ENCODE data around the gene UGT1A4.

Gene UGT1A4

DNA sequence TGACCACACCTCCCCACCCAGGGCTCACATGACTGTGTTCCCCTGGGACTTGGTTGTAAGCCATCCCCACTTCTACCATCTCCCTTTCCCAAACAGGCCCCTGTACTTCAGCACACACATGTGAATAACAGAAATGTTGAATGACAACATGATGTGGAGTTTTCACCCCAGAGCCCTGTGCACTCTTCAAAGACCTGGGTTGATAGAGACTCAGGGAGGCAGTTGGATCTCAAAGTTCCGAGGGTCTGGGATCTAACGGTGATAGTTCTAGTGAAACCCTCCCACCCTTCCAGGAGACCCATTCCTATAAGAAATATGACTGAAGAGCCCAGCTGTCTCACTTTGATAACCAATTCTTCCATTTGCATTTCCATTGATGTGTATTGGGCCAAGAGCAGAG is 59.5 kb downstream of the UGT1A4 start, which contains the start of gene MROH2A:
TSS of gene MROH2A (plus strand) at position 301 of the 400 bp plus-strand sequence. CDS start 1,029 bp downstream, outside the sequence.
- H3K4me3 Mint-ChIP-seq: no peak within 1 kb of the TSS
- peaks cover 65% of the 10 kb centered on the region for H3K27me3 Mint-ChIP-seq
- H3K9me3 Mint-ChIP-seq: peaks cover 10% of the 10 kb centered on the region
- no peaks in the 10 kb centered on the region for H3K4me1 Mint-ChIP-seq
- no peak for ATAC-seq
- H3K27ac Mint-ChIP-seq: no peak within 1 kb of the TSS
- peaks cover 10% of the 10 kb centered on the region for H3K36me3 Mint-ChIP-seq

GRCh38 chr2:233779722-233780121 is 61.2 kb downstream of the UGT1A4 start:
- Mint-ChIP-seq H3K4me3 (no peak overlapping the region), H3K4me1 (no peaks in the 10 kb centered on the region), H3K27ac (no peak overlapping the region), H3K36me3 (peaks cover 10% of the 10 kb centered on the region), H3K27me3 (peaks cover 76% of the 10 kb centered on the region), H3K9me3 (peaks cover 10% of the 10 kb centered on the region)
- peak; percentile 54 for ATAC-seq

- Mint-ChIP-seq H3K9me3 (peaks cover 12% of the 10 kb centered on the region), H3K36me3 (peaks cover 6% of the 10 kb centered on the region), H3K27ac (no peak overlapping the region), H3K4me1 (no peaks in the 10 kb centered on the region), H3K4me3 (no peak overlapping the region), H3K27me3 (peaks cover 74% of the 10 kb centered on the region)
- ATAC-seq: no peak
Measured at GRCh38 chr2:233780771-233781170, 62.2 kb downstream of the UGT1A4 start.

GRCh38 chr2:233789554-233789953 is 71.0 kb downstream of the UGT1A4 start:
- Mint-ChIP-seq H3K9me3 (peaks cover 13% of the 10 kb centered on the region), H3K4me3 (no peak overlapping the region), H3K36me3 (no peaks in the 10 kb centered on the region), H3K4me1 (no peaks in the 10 kb centered on the region), H3K27me3 (peaks cover 75% of the 10 kb centered on the region), H3K27ac (no peak overlapping the region)
- no peak for ATAC-seq

DNA sequence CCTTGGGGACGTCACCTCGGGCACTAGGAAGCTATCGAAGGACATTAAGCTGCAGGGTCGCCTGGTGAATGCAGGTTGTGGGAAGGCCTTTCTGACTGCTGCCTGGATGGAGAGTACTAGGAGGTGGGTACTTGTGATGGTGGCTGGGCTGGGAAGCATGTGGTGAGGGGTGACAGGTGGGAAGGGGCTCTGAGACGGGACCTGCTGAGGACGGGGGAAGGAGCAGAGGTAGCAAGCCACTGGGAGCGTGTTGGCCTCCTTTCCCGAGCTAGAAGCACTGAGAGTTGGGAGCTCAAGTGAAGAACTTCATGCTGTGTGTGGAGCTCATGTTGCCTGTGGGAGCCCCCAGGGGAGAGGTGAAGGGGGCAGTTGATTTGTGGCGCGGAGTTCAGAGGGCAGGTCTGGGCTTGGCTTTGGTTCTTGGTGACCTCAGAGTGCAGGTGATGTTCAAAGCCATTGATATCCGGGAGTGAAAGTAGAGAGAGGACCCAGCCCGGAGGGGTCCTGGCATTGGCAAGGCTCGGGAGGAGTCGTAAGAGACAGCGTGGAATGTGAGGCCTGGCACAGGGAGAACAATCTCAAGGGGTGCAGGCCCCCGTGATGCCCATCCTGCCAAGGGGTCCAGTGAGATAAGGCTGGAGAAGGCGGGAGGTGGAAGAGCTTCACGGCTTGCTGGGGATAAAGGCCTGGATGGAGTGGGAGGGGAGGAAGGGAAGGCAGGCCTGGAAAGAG is 72.8 kb downstream of the UGT1A4 start:
- Mint-ChIP-seq H3K9me3 (peaks cover 4% of the 10 kb centered on the region), H3K27me3 (peaks cover 68% of the 10 kb centered on the region), H3K36me3 (no peaks in the 10 kb centered on the region), H3K4me3 (no peak overlapping the region), H3K27ac (no peak overlapping the region), H3K4me1 (no peaks in the 10 kb centered on the region)
- peak; percentile 31 for ATAC-seq

DNA sequence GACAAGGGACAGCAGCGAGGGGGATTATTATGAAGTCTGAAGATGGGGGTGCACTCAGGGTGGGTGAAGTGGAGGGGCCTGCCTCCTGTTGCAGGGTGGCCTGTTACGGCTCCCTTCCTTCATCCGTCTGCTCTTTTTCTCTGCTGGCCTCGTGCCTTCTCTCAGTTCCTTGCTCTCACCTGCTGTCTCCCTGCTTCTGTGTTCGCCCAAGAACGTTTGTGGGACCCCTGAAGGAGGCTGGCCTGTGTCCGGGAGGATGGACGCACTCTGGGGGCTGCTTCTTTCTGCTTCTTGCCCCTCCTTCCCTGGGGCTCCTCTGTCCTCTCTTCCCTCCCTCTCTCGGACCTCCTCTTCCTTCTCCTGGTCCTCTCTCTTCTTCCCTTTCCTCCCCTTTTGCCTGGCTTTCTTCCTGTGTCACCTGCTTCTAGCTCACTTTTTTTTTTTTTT is 73.4 kb downstream of the UGT1A4 start:
- H3K4me1 Mint-ChIP-seq: no peaks in the 10 kb centered on the region
- no peak overlapping the region for H3K27ac Mint-ChIP-seq
- H3K36me3 Mint-ChIP-seq: no peaks in the 10 kb centered on the region
- peaks cover 65% of the 10 kb centered on the region for H3K27me3 Mint-ChIP-seq
- H3K9me3 Mint-ChIP-seq: peaks cover 2% of the 10 kb centered on the region
- H3K4me3 Mint-ChIP-seq: no peak overlapping the region
- no peak for ATAC-seq

GRCh38 chr2:233792720-233793119 is 74.2 kb downstream of the UGT1A4 start:
- no peaks in the 10 kb centered on the region for H3K4me1 Mint-ChIP-seq
- H3K9me3 Mint-ChIP-seq: peaks cover 2% of the 10 kb centered on the region
- H3K27me3 Mint-ChIP-seq: peaks cover 65% of the 10 kb centered on the region
- no peak for ATAC-seq
- no peaks in the 10 kb centered on the region for H3K36me3 Mint-ChIP-seq
- no peak overlapping the region for H3K27ac Mint-ChIP-seq
- no peak overlapping the region for H3K4me3 Mint-ChIP-seq

DNA sequence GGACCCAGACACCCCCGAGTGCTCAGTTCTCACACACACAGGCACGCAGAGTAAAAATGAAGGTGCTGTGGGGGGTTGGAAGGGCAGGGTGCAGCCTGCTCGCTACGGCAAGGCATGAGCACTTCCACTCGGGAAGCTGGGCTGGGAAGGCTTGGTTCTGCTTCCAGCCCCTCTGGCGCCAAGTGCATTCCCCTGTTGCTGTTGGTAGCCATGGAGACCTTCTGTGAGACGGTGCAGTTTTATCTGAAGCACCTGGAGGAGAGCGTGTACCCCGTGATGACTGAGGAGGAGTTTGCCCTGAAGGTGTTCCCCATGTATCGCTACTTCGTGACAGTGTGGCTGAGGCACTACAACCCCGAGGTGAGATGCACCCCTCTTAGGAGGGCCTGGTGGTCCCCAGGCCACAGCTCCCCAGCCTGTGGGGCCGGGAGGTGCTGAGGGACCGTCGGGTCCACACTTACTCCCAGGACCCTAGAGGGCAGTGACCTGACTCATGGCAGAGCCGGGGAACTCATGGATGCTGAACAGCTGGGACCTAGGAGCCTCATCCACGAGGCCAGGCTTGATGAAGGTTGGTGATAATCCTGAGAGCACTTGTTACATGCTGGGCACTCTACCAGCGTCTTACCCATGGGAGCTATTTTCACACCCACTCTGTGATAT is 75.1 kb downstream of the UGT1A4 start:
- no peaks in the 10 kb centered on the region for H3K36me3 Mint-ChIP-seq
- no peak overlapping the region for H3K4me3 Mint-ChIP-seq
- ATAC-seq: no peak
- H3K27ac Mint-ChIP-seq: no peak overlapping the region
- H3K9me3 Mint-ChIP-seq: peaks cover 2% of the 10 kb centered on the region
- H3K4me1 Mint-ChIP-seq: no peaks in the 10 kb centered on the region
- H3K27me3 Mint-ChIP-seq: peaks cover 71% of the 10 kb centered on the region

- Mint-ChIP-seq H3K27me3 (peaks cover 68% of the 10 kb centered on the region), H3K9me3 (peaks cover 2% of the 10 kb centered on the region), H3K4me3 (no peak overlapping the region), H3K36me3 (no peaks in the 10 kb centered on the region), H3K27ac (no peak overlapping the region), H3K4me1 (no peaks in the 10 kb centered on the region)
- ATAC-seq: no peak
Measured at GRCh38 chr2:233794128-233794658, 75.7 kb downstream of the UGT1A4 start.

DNA sequence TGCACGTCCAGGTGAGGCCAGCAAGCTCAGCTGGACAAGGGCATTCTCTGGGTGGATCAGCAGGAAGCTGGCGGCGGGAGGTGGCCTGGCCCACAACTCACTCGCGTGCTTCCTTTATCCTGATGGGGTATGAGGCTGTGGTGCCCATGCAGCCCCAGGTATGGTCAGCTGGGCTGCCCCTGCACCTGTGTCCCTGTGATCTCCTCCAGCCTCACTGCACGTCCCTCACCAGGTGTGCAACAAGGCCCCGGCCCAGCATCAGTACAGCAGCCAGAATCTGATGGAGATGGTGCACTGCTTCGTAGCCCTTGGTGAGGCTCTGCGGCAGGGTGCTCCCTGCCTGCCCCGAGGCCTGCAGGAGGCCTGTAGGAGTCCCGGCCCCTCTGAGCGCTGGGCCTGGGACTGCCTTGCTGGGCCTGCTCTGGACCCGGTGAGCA is 77.2 kb downstream of the UGT1A4 start:
- H3K36me3 Mint-ChIP-seq: no peaks in the 10 kb centered on the region
- H3K27me3 Mint-ChIP-seq: peaks cover 52% of the 10 kb centered on the region
- H3K27ac Mint-ChIP-seq: no peak overlapping the region
- peaks cover 4% of the 10 kb centered on the region for H3K9me3 Mint-ChIP-seq
- H3K4me1 Mint-ChIP-seq: no peaks in the 10 kb centered on the region
- H3K4me3 Mint-ChIP-seq: no peak overlapping the region
- no peak for ATAC-seq

GRCh38 chr2:233796254-233796653 is 77.7 kb downstream of the UGT1A4 start:
- Mint-ChIP-seq H3K9me3 (peaks cover 4% of the 10 kb centered on the region), H3K27ac (no peak overlapping the region), H3K4me1 (peaks cover 4% of the 10 kb centered on the region), H3K36me3 (no peaks in the 10 kb centered on the region), H3K27me3 (peaks cover 47% of the 10 kb centered on the region), H3K4me3 (no peak overlapping the region)
- no peak for ATAC-seq

GRCh38 chr2:233798335-233799086 is 80.0 kb downstream of the UGT1A4 start:
- Mint-ChIP-seq H3K4me1 (peaks cover 6% of the 10 kb centered on the region), H3K9me3 (peaks cover 4% of the 10 kb centered on the region), H3K27ac (no peak overlapping the region), H3K27me3 (peaks cover 38% of the 10 kb centered on the region), H3K4me3 (no peak overlapping the region), H3K36me3 (no peaks in the 10 kb centered on the region)
- no peak for ATAC-seq

GRCh38 chr2:233799087-233799665 is 80.6 kb downstream of the UGT1A4 start:
- no peak overlapping the region for H3K27ac Mint-ChIP-seq
- peaks cover 4% of the 10 kb centered on the region for H3K9me3 Mint-ChIP-seq
- no peak for ATAC-seq
- H3K4me3 Mint-ChIP-seq: no peak overlapping the region
- no peaks in the 10 kb centered on the region for H3K36me3 Mint-ChIP-seq
- peaks cover 38% of the 10 kb centered on the region for H3K27me3 Mint-ChIP-seq
- peaks cover 6% of the 10 kb centered on the region for H3K4me1 Mint-ChIP-seq

- H3K4me1 Mint-ChIP-seq: peaks cover 6% of the 10 kb centered on the region
- no peak overlapping the region for H3K27ac Mint-ChIP-seq
- no peak for ATAC-seq
- no peaks in the 10 kb centered on the region for H3K36me3 Mint-ChIP-seq
- H3K27me3 Mint-ChIP-seq: peaks cover 38% of the 10 kb centered on the region
- H3K4me3 Mint-ChIP-seq: no peak overlapping the region
- H3K9me3 Mint-ChIP-seq: peaks cover 4% of the 10 kb centered on the region
Measured at GRCh38 chr2:233799716-233800115, 81.2 kb downstream of the UGT1A4 start.

DNA sequence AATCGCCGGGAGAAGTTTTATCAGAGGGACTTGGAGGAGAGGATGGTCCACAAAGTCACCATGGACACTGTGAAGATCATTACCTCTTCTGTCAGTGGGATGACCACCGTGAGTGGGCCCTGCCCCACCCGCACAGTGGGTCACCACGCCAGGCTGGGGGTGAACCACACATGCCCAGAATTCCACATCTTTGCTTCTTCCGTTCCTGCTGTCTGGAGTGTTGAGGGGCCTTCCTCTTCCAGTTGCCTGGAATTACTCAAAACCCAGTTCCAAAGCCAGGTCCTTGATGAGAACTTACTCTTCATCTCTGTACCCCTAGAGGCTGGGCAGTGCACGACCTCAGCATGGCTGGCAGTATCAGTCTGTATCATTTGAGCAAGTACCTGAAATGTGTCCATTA is 81.7 kb downstream of the UGT1A4 start:
- Mint-ChIP-seq H3K4me3 (no peak overlapping the region), H3K27me3 (peaks cover 37% of the 10 kb centered on the region), H3K36me3 (no peaks in the 10 kb centered on the region), H3K27ac (no peak overlapping the region), H3K4me1 (peaks cover 6% of the 10 kb centered on the region), H3K9me3 (peaks cover 4% of the 10 kb centered on the region)
- ATAC-seq: no peak
